ENCODE data around the gene FYN.

Gene FYN

DNA sequence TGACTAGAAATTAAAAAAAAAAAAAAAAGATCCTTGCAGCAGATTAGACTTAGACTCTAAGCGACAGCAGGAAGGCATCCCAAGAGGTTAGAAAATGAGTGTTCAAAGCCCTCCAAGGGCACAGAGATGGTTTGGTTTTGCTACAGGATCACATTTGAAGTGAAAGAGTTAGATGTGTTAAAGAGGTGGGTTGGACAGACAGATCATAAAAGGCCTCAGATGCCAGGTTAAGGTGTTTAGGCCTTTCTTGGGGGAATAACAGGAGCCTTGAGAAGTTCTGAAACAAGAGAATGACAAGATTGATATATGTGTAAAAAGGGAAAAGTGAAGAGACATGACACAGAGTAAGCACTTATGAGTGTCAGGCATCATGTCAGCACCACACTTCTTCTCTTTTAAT, 107.5 kb downstream of the FYN start:
- no peak for DNase-seq

DNA sequence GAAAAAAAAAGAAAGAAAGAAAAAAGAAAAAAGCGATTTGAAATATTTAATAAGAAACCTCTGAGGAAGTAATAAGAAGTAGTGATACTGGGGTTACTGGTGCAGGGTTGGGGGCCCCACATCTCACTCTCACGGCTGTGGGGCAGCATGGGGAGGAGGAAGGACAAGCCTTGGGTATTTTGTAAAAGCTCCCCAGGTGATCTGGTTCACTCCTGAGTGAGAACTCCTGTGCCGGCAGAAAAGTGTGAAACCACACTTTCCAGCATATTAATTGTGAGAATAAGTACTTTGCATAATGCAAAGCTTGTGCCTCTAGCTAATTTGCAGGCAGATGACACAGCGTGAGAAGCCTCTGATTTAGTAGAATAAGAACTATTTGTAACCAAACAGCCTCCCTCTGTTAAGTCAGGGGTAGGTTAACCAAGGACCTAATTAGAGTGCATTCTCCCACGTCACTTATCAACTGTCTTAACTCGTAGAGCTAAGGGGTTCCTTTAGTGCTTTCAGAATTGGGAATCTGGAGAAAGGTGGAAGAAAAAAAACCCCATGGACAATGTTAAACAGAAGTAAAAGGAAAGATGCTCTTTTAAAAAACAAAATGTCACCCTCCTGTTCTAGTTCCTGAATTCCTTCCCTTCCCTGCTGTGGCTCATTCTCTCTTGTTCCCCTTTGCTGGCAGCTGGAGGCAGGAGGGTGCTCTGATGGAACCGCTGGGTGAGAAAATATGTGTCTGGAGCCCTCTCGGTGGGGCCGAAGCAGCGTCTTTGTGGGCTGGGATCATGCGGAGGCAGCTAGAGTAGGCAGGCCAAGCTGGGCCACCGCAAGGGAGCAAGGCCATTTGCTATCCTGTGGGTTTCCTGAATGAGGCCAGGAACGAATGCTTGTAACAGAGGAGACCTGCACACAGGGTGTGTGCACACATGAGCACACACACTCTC, 108.7 kb downstream of the FYN start:
- no peak for DNase-seq

- no peak for DNase-seq
Measured at GRCh38 chr6:111763381-111763780, 109.9 kb downstream of the FYN start.

GRCh38 chr6:111761783-111762312, 111.4 kb downstream of the FYN start:
- no peak for DNase-seq

DNA sequence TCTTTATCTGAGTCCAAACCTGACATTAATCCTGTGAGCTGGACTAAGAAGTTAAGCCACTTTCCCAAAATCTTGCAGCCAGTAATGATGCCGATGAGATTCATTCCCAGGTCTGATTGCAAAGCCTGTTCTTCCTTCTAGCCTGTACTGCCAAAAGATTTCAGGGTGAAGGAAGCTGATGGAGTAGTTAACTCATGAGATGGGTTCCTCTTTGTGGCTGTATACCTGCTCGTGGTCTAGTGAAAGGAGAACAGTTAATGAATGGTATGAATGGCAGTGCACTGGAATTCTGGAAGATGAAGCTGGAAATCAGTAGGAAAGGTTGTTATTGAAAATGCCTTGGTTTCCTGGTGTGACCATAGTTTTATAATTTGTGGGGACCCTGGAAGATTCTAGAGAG, 112.0 kb downstream of the FYN start:
- DNase-seq, result no peak

DNA sequence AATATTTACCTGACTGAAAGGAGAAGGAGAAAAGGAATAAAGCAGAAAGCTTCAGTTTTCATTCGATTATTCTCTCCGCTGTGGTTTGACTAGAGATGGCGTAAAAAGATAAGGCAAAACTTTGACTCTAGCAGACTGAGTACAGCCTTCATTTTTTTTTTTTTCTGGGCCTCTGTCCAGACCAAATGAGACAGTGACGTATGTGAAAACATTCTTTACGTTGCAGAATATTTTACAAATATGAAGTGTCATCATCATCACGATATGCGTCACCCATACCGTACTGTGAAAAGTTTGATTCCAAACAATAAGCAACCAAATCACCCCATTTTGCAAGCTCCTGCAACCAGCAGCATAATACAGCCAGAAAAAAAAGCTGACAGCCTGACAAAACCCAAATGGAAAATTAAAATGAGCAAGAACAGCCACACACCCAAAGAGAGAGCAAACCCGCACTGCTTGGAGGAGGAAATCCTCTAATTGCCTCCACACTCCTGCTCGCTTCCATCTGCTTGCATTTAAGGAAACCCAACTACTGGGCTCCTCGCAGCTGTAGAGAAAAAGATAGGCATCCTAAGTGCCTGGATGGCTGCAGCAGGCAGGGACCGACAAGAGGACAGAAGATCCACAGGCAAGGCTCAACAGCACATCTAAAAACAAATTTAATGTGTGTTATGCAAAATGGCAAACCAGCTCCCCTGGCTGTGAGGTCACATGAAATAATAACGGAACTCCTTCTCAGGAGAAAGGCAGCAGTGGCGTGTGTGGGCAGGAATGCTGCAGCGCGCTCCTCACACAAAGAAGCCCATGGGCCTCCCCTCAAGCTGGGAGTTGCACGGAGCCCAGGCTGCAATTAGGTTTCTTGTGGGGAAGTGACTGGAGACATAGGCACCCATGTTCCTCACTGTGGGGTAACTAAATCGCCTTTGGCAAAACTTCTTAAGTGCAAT, 113.1 kb downstream of the FYN start:
- no peak for DNase-seq

DNA sequence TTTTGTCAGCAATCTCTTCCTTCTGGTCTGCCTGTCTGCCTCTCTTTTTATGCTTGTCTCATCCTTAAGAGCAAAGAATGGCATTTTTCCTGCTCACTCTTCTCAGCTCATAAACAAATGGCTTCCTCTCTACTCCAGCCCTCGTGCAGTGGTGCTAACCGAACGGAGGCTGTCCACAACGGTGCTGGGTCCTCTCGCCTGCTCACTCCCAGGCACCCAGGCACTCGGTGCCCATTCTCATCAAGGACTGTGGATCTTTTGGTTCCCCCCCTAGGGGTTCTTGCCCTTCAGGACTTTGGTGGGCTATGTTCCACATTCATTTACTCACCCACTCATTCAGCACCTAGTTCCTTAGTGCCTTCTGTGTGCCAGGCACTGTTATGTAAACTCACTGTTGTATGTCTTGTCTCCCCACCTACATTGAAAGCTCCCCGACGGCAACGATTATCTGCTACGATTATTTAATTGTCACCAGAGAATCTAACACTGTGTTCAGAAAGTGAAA, 113.9 kb downstream of the FYN start:
- DNase-seq, result no peak

DNA sequence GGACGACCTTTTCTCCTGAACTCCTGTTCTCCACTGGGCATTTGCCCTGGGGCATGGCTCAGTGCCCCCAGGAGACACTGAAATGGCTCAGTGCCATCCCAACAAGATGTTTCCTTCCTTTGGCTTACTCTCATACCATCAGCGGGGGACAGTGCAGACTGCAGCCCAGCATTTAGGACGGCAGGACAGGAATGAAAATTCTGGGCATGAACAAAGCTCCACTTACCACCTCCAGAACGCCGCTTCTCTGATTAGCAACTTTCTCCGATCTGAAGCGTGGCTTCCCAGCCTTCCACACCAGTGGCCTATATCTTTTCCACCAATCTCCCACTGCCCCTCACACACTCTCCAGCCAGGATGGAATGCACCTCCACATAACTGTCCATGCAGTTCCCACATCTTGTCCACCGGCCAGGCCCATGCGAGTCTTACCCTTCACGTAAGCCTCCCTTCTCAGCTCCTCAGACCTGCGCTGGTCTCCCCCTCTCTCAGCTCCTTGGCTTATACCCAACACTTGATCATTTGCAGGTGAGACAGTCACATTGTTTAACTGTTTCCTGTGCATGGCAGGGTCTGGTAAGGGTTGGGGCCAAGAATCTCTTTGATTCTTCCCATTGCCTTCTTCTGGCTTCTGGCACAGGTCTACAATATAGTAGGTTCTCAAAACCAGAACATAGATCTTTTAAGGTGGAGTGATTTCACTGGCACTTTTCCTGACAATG, 114.5 kb downstream of the FYN start:
- DNase-seq, result no peak

DNA sequence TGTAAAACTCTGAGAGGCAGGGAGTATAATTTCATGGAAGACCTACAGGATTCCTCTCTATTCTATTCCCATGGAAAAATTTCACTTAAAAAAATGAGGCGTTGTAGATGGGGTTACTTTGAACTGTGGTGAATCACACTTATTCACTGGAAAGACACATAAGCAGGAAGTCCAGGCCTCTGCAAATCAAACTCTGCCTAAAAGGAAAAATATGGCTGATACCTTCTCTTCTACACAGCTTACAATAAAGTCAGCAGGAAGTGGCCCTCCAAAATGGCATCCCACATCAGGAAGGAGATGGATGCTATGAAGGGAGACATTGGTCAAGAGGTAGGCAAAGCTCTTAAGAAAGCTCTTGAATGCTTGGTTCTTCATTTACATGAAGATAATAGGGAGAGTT, 115.9 kb downstream of the FYN start:
- no peak for DNase-seq

GRCh38 chr6:111754423-111754822, 118.8 kb downstream of the FYN start:
- DNase-seq, result no peak

GRCh38 chr6:111753573-111753972, 119.7 kb downstream of the FYN start:
- DNase-seq, result no peak

GRCh38 chr6:111752476-111752875, 120.8 kb downstream of the FYN start:
- DNase-seq, result no peak

GRCh38 chr6:111750753-111751673, 122.2 kb downstream of the FYN start:
- DNase-seq, result no peak

- no peak for DNase-seq
Measured at GRCh38 chr6:111750153-111750552, 123.1 kb downstream of the FYN start.

- DNase-seq, result no peak
Measured at GRCh38 chr6:111748231-111748647, 125.0 kb downstream of the FYN start.

- no peak for DNase-seq
Measured at GRCh38 chr6:111747829-111748228, 125.4 kb downstream of the FYN start.

- DNase-seq, result no peak
Measured at GRCh38 chr6:111747396-111747795, 125.9 kb downstream of the FYN start.

DNA sequence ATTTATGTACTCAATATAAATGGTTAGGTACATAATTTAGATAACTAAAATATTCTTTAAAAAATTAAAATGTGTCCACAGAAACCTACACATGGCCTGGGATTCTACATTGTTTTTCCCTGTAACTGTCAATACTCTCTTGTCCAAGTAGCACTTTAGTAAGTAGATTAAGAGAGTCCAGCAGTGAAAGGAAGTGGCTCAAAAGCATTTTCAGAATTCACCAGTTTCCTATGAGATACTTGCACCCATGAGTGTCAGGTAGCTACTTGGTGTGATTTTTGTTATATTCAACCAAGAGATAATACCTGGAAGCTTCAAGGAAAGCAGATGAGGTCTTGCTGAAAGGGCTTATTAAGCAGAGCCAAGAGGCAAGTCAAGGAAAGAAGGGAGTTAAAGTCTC, 126.3 kb downstream of the FYN start:
- DNase-seq, result no peak

DNA sequence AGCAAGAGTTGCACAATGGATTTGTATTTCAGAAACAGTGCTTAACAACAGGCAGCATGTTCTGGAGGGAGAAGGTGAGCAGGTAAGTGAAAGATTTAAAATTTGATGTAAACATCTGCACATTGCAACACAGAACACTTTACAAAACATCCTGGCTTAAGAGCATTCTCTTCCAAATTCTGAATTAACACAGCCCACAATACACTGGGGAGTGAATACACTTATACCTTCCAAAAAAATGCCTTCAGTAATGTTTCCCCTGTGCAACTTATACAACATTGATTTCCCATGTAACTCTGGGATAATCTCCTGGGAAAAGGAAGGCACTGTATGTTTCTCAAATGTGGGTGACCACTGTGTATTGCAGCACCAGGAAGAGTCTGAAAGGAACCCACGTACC, 127.6 kb downstream of the FYN start:
- no peak for DNase-seq

GRCh38 chr6:111745186-111745585, 128.1 kb downstream of the FYN start:
- DNase-seq, result no peak
